OCI-LY7 (cell line): ENCODE results near the gene NR5A1. TPM values are rescaled to one million over a fixed set of nuclear protein-coding genes. Genes with fewer than 3 reads are reported as not detected.

ENCODE experiments used
- BruUV-seq: library from RNA; stranded (reverse); fragments of 400-500 nt; replicated peaks from 2 replicates; lab custom pipeline; 2021; lab: Mats Ljungman, UMichigan
- CTCF ChIA-PET: fragments of 300-600 bp; sonication (Branson Sonifier 250); formaldehyde crosslinking; loops from one replicate; lab custom pipeline; 2022; ENCODE audit warnings: antibody characterized with exemption; ENCODE audit not compliant: unreplicated experiment; lab: Charles Lee
- POLR2A ChIA-PET: fragments of 300-600 bp; sonication (Branson Sonifier 250); formaldehyde crosslinking; loops from one replicate; lab custom pipeline; 2022; ENCODE audit warnings: antibody characterized with exemption; lab: Charles Lee
- DNase-seq: peaks from one replicate; pipeline ENCODE4 v3.0.0-alpha.2; 2015; ENCODE audit warnings: low spot score
- H2AFZ ChIP-seq: fragments of 200-600 bp; sonication (generic), shearing (Covaris generic); 2 replicates; pipeline ENCODE4 v1.6.1; 2014; ENCODE audit warnings: mild to moderate bottlenecking, antibody characterized with exemption, low read length, moderate library complexity
- H3K27ac ChIP-seq: fragments of 200-600 bp; sonication (generic); 2 replicates; pipeline ENCODE4 v1.5.1; 2014; ENCODE audit warnings: mixed run types, low read depth, mild to moderate bottlenecking, moderate library complexity, low read length, inconsistent platforms; ENCODE audit not compliant: poor library complexity, severe bottlenecking
- H3K36me3 ChIP-seq: fragments of 200-600 bp; sonication (generic); 2 replicates; pipeline ENCODE4 v1.6.1; 2014; ENCODE audit warnings: mild to moderate bottlenecking, antibody characterized with exemption, low read length, moderate library complexity, mixed read lengths; ENCODE audit not compliant: insufficient read depth
- H3K4me1 ChIP-seq: fragments of 200-600 bp; sonication (generic); 2 replicates; pipeline ENCODE4 v1.5.1; 2014; ENCODE audit warnings: mild to moderate bottlenecking, low read length; ENCODE audit not compliant: insufficient read depth, poor library complexity, severe bottlenecking
- H3K4me2 ChIP-seq: fragments of 200-600 bp; sonication (generic); 2 replicates; pipeline ENCODE4 v1.6.1; 2014; ENCODE audit warnings: mild to moderate bottlenecking, low read length
- H3K4me3 ChIP-seq: fragments of 200-600 bp; sonication (generic); 2 replicates; pipeline ENCODE4 v1.5.1; 2014; ENCODE audit warnings: mild to moderate bottlenecking, low read depth, low read length; ENCODE audit not compliant: poor library complexity, severe bottlenecking
- H3K79me2 ChIP-seq: fragments of 200-600 bp; sonication (generic); 2 replicates; pipeline ENCODE4 v1.6.1; 2016; ENCODE audit warnings: low read depth, mild to moderate bottlenecking, low read length, moderate library complexity, mixed read lengths; ENCODE audit not compliant: insufficient read depth
- H3K9me2 ChIP-seq: fragments of 200-600 bp; sonication (generic); 2 replicates; pipeline ENCODE4 v1.6.1; 2016; ENCODE audit warnings: mild to moderate bottlenecking, low read length, mixed read lengths; ENCODE audit not compliant: insufficient read depth
- H3K9me3 ChIP-seq: fragments of 200-600 bp; sonication (generic); 2 replicates; pipeline ENCODE4 v1.6.1; 2014; ENCODE audit warnings: mild to moderate bottlenecking, mixed run types, low read length, mixed read lengths
- H4K20me1 ChIP-seq: fragments of 200-600 bp; sonication (generic); 2 replicates; pipeline ENCODE4 v1.6.1; 2014; ENCODE audit warnings: mild to moderate bottlenecking, antibody characterized with exemption, low read length, moderate library complexity, mixed read lengths; ENCODE audit not compliant: insufficient read depth
- EZH2phosphoT487 ChIP-seq: fragments of 200-600 bp; sonication (generic); IDR thresholded peaks from 2 replicates; pipeline ENCODE4 v1.6.1; 2018; ENCODE audit warnings: low read depth, borderline replicate concordance, mild to moderate bottlenecking, mixed run types, antibody characterized with exemption, low read length, moderate library complexity, mixed read lengths
- intact Hi-C: fragments of 100-400 bp; cut with micrococcal nuclease; formaldehyde crosslinking; loops from one replicate; pipeline ENCODE4 v1.10.0; 2022; ENCODE audit not compliant: unreplicated experiment
- total RNA-seq, 2 experiments: library from RNA; depleted of rRNA in 1 of 2; stranded (reverse); fragments of >200 nt in 1 of 2; shearing (Covaris generic) in 1 of 2; gene quantifications; 2 replicates each; pipeline ENCODE4 v1.2.3, GENCODE V29; 2014 to 2022
- TF ChIP-seq, protein P1 (sequence below): fragments of 200-600 bp; sonication (generic); conservative IDR thresholded peaks from 2 replicates; pipeline ENCODE4 v1.5.1; 2014; ENCODE audit warnings: mild to moderate bottlenecking, antibody characterized with exemption, low read length, moderate library complexity, mixed read lengths

NR5A1 gene
- total RNA-seq, 2 experiments from 2014 or later, result not detected

DNA sequence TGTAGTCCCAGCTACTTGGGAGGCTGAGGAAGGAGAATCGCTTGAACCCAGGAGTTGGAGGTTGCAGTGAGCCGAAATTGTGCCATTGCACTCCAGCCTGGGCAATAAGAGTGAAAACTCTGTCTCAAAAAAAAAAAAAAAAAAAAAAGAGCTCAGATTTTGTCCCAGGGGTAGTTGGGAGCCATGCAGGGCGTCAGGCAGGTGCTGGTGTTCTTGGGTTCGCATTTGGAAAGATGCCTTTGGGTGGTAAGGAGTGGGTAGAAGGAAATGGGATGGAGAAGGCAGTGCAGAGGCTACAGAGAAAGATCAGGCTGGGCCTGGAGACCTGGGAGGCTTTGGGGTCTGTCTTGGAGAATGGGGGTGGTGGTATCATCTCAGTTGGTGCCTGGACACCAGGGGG lies 33.0 kb downstream of the NR5A1 start:
- no peaks in the 10 kb centered on the region for H4K20me1 ChIP-seq
- H3K4me3 ChIP-seq, result no peak overlapping the region
- H3K79me2 ChIP-seq, result no peaks in the 10 kb centered on the region
- no peaks in the 10 kb centered on the region for H3K36me3 ChIP-seq
- H3K4me1 ChIP-seq, result peaks cover 9% of the 10 kb centered on the region
- H3K9me2 ChIP-seq, result no peaks in the 10 kb centered on the region
- no peak overlapping the region for H2AFZ ChIP-seq
- DNase-seq, result no peak
- ChIA-PET POLR2A (interaction anchor here (0.7 kb wide), 2 partner anchors 752 to 1903 kb away, joined by 3 to 5 read pairs; no protein-coding TSS in a partner anchor), CTCF (no interaction called here)
- intact Hi-C loops, result no loop called here
- BruUV-seq, result no TSS peak
- no peaks in the 10 kb centered on the region for H3K9me3 ChIP-seq
- H3K27ac ChIP-seq, result no peak overlapping the region
- no peak overlapping the region for H3K4me2 ChIP-seq
- TF ChIP-seq, protein P1, sequence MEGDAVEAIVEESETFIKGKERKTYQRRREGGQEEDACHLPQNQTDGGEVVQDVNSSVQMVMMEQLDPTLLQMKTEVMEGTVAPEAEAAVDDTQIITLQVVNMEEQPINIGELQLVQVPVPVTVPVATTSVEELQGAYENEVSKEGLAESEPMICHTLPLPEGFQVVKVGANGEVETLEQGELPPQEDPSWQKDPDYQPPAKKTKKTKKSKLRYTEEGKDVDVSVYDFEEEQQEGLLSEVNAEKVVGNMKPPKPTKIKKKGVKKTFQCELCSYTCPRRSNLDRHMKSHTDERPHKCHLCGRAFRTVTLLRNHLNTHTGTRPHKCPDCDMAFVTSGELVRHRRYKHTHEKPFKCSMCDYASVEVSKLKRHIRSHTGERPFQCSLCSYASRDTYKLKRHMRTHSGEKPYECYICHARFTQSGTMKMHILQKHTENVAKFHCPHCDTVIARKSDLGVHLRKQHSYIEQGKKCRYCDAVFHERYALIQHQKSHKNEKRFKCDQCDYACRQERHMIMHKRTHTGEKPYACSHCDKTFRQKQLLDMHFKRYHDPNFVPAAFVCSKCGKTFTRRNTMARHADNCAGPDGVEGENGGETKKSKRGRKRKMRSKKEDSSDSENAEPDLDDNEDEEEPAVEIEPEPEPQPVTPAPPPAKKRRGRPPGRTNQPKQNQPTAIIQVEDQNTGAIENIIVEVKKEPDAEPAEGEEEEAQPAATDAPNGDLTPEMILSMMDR, result no peak
- no peak for TF ChIP-seq EZH2phosphoT487

DNA sequence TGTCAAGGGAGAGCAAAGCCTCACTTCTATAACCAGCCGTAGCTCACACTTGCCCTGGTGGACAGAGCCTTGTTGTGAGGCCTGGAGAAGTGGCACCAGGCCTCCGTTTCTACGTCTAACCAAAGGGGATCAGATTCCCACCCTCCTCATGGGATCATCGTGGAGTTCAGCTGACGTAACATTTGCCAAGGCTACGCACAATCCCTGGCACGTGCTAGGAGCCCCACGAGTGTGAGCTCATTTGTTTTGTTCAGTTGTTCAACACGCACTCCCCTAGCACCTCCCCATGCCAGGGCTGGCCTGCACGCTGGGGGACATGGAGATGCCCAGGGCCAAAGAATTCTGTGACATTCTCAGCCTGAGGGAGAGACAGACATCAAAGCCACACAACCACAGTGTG lies 33.9 kb downstream of the NR5A1 start:
- Histone ChIP-seq H3K4me3 (no peak overlapping the region), H3K4me2 (no peak overlapping the region), H4K20me1 (no peaks in the 10 kb centered on the region), H2AFZ (no peak overlapping the region), H3K9me3 (no peaks in the 10 kb centered on the region), H3K4me1 (peaks cover 9% of the 10 kb centered on the region), H3K36me3 (no peaks in the 10 kb centered on the region), H3K27ac (no peak overlapping the region), H3K79me2 (no peaks in the 10 kb centered on the region), H3K9me2 (no peaks in the 10 kb centered on the region)
- TF ChIP-seq, protein P1, result no peak
- TF ChIP-seq EZH2phosphoT487, result no peak
- ChIA-PET POLR2A (interaction anchor here (0.7 kb wide), 1 partner anchor 1903 kb away, joined by 5 read pairs; no protein-coding TSS in a partner anchor), CTCF (no interaction called here)
- intact Hi-C loops, result no loop called here
- DNase-seq, result no peak
- no TSS peak for BruUV-seq

DNA sequence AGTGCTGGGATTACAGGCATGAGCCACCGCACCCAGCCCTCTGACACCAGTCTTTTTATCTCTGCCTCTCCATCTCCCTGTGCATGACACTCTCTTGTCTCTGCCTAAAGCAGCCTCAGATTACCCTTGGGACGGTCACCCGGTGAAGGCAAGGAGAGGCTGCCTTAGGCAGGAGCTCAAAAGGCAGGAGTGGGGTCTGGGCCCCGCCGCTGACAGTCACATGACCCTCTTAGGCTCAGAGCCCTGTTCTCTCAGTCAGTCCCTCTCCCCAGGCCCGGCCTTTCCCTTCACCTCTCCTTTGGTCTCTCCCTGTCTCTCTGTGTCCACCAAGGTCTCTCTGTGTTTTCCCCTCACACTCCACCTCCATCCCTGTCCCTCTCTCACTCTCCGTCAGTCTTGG lies 34.4 kb downstream of the NR5A1 start:
- TF ChIP-seq, protein P1, result no peak
- H3K4me3 ChIP-seq, result no peak overlapping the region
- no peaks in the 10 kb centered on the region for H3K9me2 ChIP-seq
- no peaks in the 10 kb centered on the region for H4K20me1 ChIP-seq
- no peak overlapping the region for H3K27ac ChIP-seq
- no peaks in the 10 kb centered on the region for H3K36me3 ChIP-seq
- H3K4me1 ChIP-seq, result peaks cover 9% of the 10 kb centered on the region
- POLR2A ChIA-PET, result no interaction called here
- DNase-seq, result no peak
- intact Hi-C loops, result no loop called here
- H3K9me3 ChIP-seq, result no peaks in the 10 kb centered on the region
- H2AFZ ChIP-seq, result no peak overlapping the region
- no TSS peak for BruUV-seq
- CTCF ChIA-PET, result no interaction called here
- H3K4me2 ChIP-seq, result no peak overlapping the region
- no peaks in the 10 kb centered on the region for H3K79me2 ChIP-seq
